HG02970 (cell line): ENCODE data around the gene EXOSC6.
"Not testable (repeated sequence)": the region's sequence is repeated elsewhere in the genome, so short reads cannot be mapped to it uniquely, and the experiment has no call there.

Experiments used
- ATAC-seq: cut with Tn5 transposase; IDR thresholded peaks from one replicate; pipeline ENCODE4 v1.9.1; 2021; ENCODE audit warnings: mild to moderate bottlenecking, moderate library complexity, moderate number of reproducible peaks; ENCODE audit not compliant: unreplicated experiment, low FRiP score

The EXOSC6 gene

GRCh38 chr16:70203508-70203907 lies 48.2 kb downstream of the EXOSC6 start:
- ATAC-seq, result not testable (repeated sequence)

GRCh38 chr16:70200063-70200462 lies 51.7 kb downstream of the EXOSC6 start:
- not testable (repeated sequence) for ATAC-seq

GRCh38 chr16:70199170-70199569 lies 52.6 kb downstream of the EXOSC6 start:
- not testable (repeated sequence) for ATAC-seq

- ATAC-seq, result not testable (repeated sequence)
These were observed 53.1 kb downstream of the EXOSC6 start for GRCh38 chr16:70198666-70199065.

- not testable (repeated sequence) for ATAC-seq
These were observed 53.5 kb downstream of the EXOSC6 start for GRCh38 chr16:70198230-70198629.

- not testable (repeated sequence) for ATAC-seq
These were observed 54.1 kb downstream of the EXOSC6 start for GRCh38 chr16:70197611-70198010.
